SH-SY5Y (cell line): ENCODE data around the gene PRB2.

ENCODE experiments used
- GATA2 ChIP-seq: IDR thresholded peaks from 2 replicates; pipeline ENCODE4 v1.6.1; 2011; ENCODE audit warnings: mild to moderate bottlenecking, low read depth, low read length
- GATA3 ChIP-seq: IDR thresholded peaks from 2 replicates; pipeline ENCODE4 v1.6.1; 2011; ENCODE audit warnings: low read depth, mild to moderate bottlenecking, low read length, moderate library complexity

DNA sequence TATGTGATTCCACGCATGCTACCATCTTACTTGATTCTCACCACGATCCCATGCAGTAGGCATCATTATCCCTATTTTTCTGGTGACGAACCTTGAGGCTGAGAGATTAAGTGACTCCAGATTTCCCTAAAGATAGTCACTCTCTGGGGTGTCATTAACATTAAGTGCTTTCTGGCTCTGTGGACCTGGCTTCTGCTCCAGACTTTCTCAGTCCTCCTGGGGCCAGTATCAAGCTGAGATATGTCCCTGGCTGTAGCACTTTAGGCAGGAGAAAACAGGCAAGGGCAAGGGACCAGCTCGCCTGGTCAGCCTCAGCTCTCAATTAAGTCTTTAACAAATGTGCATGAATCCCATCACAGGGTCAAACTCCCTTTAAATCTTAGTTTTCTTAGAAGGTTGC lies 38.3 kb upstream of the PRB2 start:
- TF ChIP-seq GATA2: no peak
- no peak for TF ChIP-seq GATA3
